ENCODE measurements around the gene SLC35D1.

GRCh38 chr1:67060811-67061218 is 6.9 kb upstream of the SLC35D1 start:
- TF ChIP-seq CTCF (conservative IDR thresholded peaks at IDR 0.05; ENCODE audit: low read length) (no peak), EZH2phosphoT487 (IDR thresholded peaks at IDR 0.05; ENCODE audit: borderline replicate concordance, low read depth, low read length) (no peak)
